ENCODE measurements around the gene SHISA7. TPM values are rescaled to one million over a fixed set of nuclear protein-coding genes. Genes with fewer than 3 reads are reported as not detected.

Gene SHISA7
- total and polyA plus RNA-seq, 2 donors (not counting 1 experiment from before 2014, with no cell fraction given): not detected

- no peak overlapping the region for H3K4me2 ChIP-seq (ENCODE audit: extremely low read depth, insufficient read depth, low read length)
- no peak for TF ChIP-seq EZH2 (IDR thresholded peaks at IDR 0.05; ENCODE audit: low read length, missing control alignments)
- no peak for TF ChIP-seq CTCF (conservative IDR thresholded peaks at IDR 0.05 in 1 of 2, IDR thresholded peaks at IDR 0.05 in 1 of 2; ENCODE audit: low read depth in 1 of 2, low read length in 2 of 2)
- no peak for DNase-seq (ENCODE audit: low read depth in 2 of 2)
- H4K20me1 ChIP-seq (ENCODE audit: control insufficient read depth, extremely low read depth, insufficient read depth, low read length): no peaks in the 10 kb centered on the region
- H3K4me1 ChIP-seq (ENCODE audit: control insufficient read depth, extremely low read depth, insufficient read depth, low read length): peaks cover 22% of the 10 kb centered on the region
- H2AFZ ChIP-seq (ENCODE audit: low read length): no peak overlapping the region
- no peaks in the 10 kb centered on the region for H3K27me3 ChIP-seq (ENCODE audit: control insufficient read depth, insufficient read depth, low read length)
- H3K79me2 ChIP-seq (ENCODE audit: control insufficient read depth, insufficient read depth, low read length): peaks cover 28% of the 10 kb centered on the region
- H3K9me3 ChIP-seq (ENCODE audit: control insufficient read depth, insufficient read depth, low read depth, low read length): no peaks in the 10 kb centered on the region
- H3K9ac ChIP-seq (ENCODE audit: insufficient read depth, low read length): no peak overlapping the region
- H3K27ac ChIP-seq (ENCODE audit: insufficient read depth, low read length): no peak overlapping the region
- H3K4me3 ChIP-seq (replicated peaks in 1 of 4; ENCODE audit: control extremely low read depth in 1 of 4, insufficient read depth in 1 of 4, low read depth in 3 of 4, low read length in 4 of 4): no peak overlapping the region
- H3K36me3 ChIP-seq (ENCODE audit: control insufficient read depth, insufficient read depth, low read length): peaks cover 13% of the 10 kb centered on the region
Observed at GRCh38 chr19:55482156-55482961, 39.3 kb upstream of the SHISA7 start.

- Histone ChIP-seq H2AFZ (ENCODE audit: low read length) (no peak overlapping the region), H3K36me3 (ENCODE audit: control insufficient read depth, insufficient read depth, low read length) (peaks cover 13% of the 10 kb centered on the region), H3K9me3 (ENCODE audit: control insufficient read depth, insufficient read depth, low read depth, low read length) (no peaks in the 10 kb centered on the region), H3K27me3 (ENCODE audit: control insufficient read depth, insufficient read depth, low read length) (no peaks in the 10 kb centered on the region), H3K4me3 (replicated peaks in 1 of 4; ENCODE audit: control extremely low read depth in 1 of 4, insufficient read depth in 1 of 4, low read depth in 3 of 4, low read length in 4 of 4) (no peak overlapping the region), H4K20me1 (ENCODE audit: control insufficient read depth, extremely low read depth, insufficient read depth, low read length) (no peaks in the 10 kb centered on the region), H3K79me2 (ENCODE audit: control insufficient read depth, insufficient read depth, low read length) (peaks cover 28% of the 10 kb centered on the region), H3K27ac (ENCODE audit: insufficient read depth, low read length) (no peak overlapping the region), H3K9ac (ENCODE audit: insufficient read depth, low read length) (no peak overlapping the region), H3K4me2 (ENCODE audit: extremely low read depth, insufficient read depth, low read length) (no peak overlapping the region), H3K4me1 (ENCODE audit: control insufficient read depth, extremely low read depth, insufficient read depth, low read length) (peaks cover 16% of the 10 kb centered on the region)
- no peak for DNase-seq (ENCODE audit: low read depth in 2 of 2)
- no peak for TF ChIP-seq EZH2 (IDR thresholded peaks at IDR 0.05; ENCODE audit: low read length, missing control alignments)
- no peak for TF ChIP-seq CTCF (conservative IDR thresholded peaks at IDR 0.05 in 1 of 2, IDR thresholded peaks at IDR 0.05 in 1 of 2; ENCODE audit: low read depth in 1 of 2, low read length in 2 of 2)
Observed at GRCh38 chr19:55481794-55482155, 38.7 kb upstream of the SHISA7 start.

GRCh38 chr19:55481148-55481793, 38.2 kb upstream of the SHISA7 start:
- H3K9me3 ChIP-seq (ENCODE audit: control insufficient read depth, insufficient read depth, low read depth, low read length): no peaks in the 10 kb centered on the region
- H3K4me1 ChIP-seq (ENCODE audit: control insufficient read depth, extremely low read depth, insufficient read depth, low read length): peaks cover 16% of the 10 kb centered on the region
- H3K27me3 ChIP-seq (ENCODE audit: control insufficient read depth, insufficient read depth, low read length): no peaks in the 10 kb centered on the region
- no peak for TF ChIP-seq EZH2 (IDR thresholded peaks at IDR 0.05; ENCODE audit: low read length, missing control alignments)
- TF ChIP-seq CTCF (conservative IDR thresholded peaks at IDR 0.05 in 1 of 2, IDR thresholded peaks at IDR 0.05 in 1 of 2; ENCODE audit: low read depth in 1 of 2, low read length in 2 of 2): no peak
- no peak for DNase-seq (ENCODE audit: low read depth in 2 of 2)
- peaks cover 13% of the 10 kb centered on the region for H3K36me3 ChIP-seq (ENCODE audit: control insufficient read depth, insufficient read depth, low read length)
- no peaks in the 10 kb centered on the region for H4K20me1 ChIP-seq (ENCODE audit: control insufficient read depth, extremely low read depth, insufficient read depth, low read length)
- H3K4me2 ChIP-seq (ENCODE audit: extremely low read depth, insufficient read depth, low read length): no peak overlapping the region
- no peak overlapping the region for H3K9ac ChIP-seq (ENCODE audit: insufficient read depth, low read length)
- H3K27ac ChIP-seq (ENCODE audit: insufficient read depth, low read length): no peak overlapping the region
- no peak overlapping the region for H3K4me3 ChIP-seq (replicated peaks in 1 of 4; ENCODE audit: control extremely low read depth in 1 of 4, insufficient read depth in 1 of 4, low read depth in 3 of 4, low read length in 4 of 4)
- H2AFZ ChIP-seq (ENCODE audit: low read length): no peak overlapping the region
- peaks cover 28% of the 10 kb centered on the region for H3K79me2 ChIP-seq (ENCODE audit: control insufficient read depth, insufficient read depth, low read length)

Measured in fibroblast of lung (primary cell).